ENCODE results near the gene NAB2.
"Not testable (repeated sequence)": the region's sequence is repeated elsewhere in the genome, so short reads cannot be mapped to it uniquely, and the experiment has no call there.

The NAB2 gene

GRCh38 chr12:57069523-57069922, 19.4 kb upstream of the NAB2 start:
- peak; percentile 74 for DNase-seq

GRCh38 chr12:57072661-57073060, 16.3 kb upstream of the NAB2 start:
- no peak for DNase-seq

- not testable (repeated sequence) for DNase-seq
Measured at GRCh38 chr12:57073566-57074450, 15.1 kb upstream of the NAB2 start.

- peak; percentile 93 for DNase-seq
Measured at GRCh38 chr12:57078519-57079404, 10.2 kb upstream of the NAB2 start, which contains the start of gene NEMP1. Gene NEMP1 (minus strand): TSS chr12:57078791. CDS start chr12:57078745, 46 bp downstream.

- DNase-seq = no peak
Measured at GRCh38 chr12:57079821-57080220, 9.1 kb upstream of the NAB2 start.

- no peak for DNase-seq
Measured at GRCh38 chr12:57080855-57081254, 8.1 kb upstream of the NAB2 start.

GRCh38 chr12:57085999-57086492, 2.9 kb upstream of the NAB2 start:
- DNase-seq = peak; percentile 51

GRCh38 chr12:57086493-57087009, 2.4 kb upstream of the NAB2 start:
- peak; percentile 65 for DNase-seq

- peak; percentile 96 for DNase-seq
Measured at GRCh38 chr12:57087010-57087690, 1.8 kb upstream of the NAB2 start.

- peak; percentile 78 for DNase-seq
Measured at GRCh38 chr12:57087691-57088353, 1.1 kb upstream of the NAB2 start.

- peak; percentile 61 for DNase-seq
Measured at GRCh38 chr12:57089271-57090245, 644 bp downstream of the NAB2 start.

GRCh38 chr12:57090490-57090889, 1.6 kb downstream of the NAB2 start:
- no peak for DNase-seq

- no peak for DNase-seq
Measured at GRCh38 chr12:57090924-57091637, 2.2 kb downstream of the NAB2 start.

GRCh38 chr12:57091638-57092528, 3.0 kb downstream of the NAB2 start:
- no peak for DNase-seq

- DNase-seq = no peak
Measured at GRCh38 chr12:57092529-57092862, 3.6 kb downstream of the NAB2 start.

GRCh38 chr12:57092876-57093414, 4.0 kb downstream of the NAB2 start:
- no peak for DNase-seq

GRCh38 chr12:57093415-57094207, 4.7 kb downstream of the NAB2 start:
- peak; percentile 79 for DNase-seq

Data from CD4-positive, alpha-beta T cell treated with Interleukin-17A for 4 hours (primary cell).